GM12801 (cell line): ENCODE data around the gene PAPOLG.

Experiments
- CTCF ChIP-seq: IDR thresholded peaks from one replicate; pipeline ENCODE4 v1.5.1; 2011; ENCODE audit warnings: control low read depth; ENCODE audit not compliant: insufficient read length; ENCODE audit errors: extremely low read depth

The PAPOLG gene

GRCh38 chr2:60819936-60820335 is 63.9 kb downstream of the PAPOLG start:
- no peak for TF ChIP-seq CTCF

GRCh38 chr2:60820416-60821132 is 64.5 kb downstream of the PAPOLG start:
- no peak for TF ChIP-seq CTCF

DNA sequence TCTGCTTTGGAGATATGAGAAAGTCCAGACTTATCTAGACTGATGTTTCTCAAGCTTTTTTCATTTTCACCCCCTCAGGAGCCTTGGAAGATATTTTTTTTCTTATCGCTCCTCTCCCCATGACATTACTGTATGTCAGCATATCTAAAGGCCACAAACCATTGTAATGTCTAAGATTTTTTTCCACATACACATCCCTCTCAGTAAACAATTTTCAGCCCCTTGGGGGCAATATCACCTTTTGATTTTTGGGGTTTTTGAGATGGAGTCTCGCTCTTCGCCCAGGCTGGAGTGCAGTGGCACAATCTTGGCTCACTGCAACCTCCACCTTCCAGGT is 65.0 kb downstream of the PAPOLG start:
- TF ChIP-seq CTCF = no peak

DNA sequence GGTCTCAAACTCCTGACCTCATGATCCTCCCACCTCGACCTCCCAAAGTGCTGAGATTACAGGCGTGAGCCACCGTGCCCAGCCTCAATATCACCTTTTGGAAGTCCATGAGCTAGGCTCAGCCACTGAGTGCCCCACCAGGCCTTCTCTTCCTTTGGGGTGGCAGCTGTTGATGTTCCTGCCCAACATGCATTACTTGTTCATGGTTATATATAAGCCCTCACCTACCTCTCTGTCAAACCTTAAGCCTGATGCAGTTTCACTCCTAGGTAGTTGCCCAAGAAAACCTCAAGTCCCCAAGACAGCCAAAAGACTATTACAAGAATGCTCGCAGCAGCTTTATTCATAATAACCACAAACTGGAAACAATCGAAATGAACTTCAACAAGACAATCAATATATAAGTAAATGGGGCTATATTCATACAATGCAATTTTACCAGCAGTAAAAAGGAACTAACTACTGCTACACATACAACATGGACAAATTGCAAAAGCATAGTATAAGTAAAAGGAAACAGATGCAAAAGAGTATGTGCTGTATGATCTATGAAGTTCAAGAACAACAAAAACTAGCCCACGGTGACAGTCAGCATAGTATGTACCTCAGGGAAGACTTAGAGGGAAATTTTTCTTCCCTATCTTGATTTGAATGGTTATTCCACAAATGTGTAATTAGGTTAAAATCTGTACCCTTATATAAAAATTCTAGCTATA is 65.7 kb downstream of the PAPOLG start:
- TF ChIP-seq CTCF = no peak

GRCh38 chr2:60822987-60823386 is 66.9 kb downstream of the PAPOLG start:
- TF ChIP-seq CTCF = no peak

DNA sequence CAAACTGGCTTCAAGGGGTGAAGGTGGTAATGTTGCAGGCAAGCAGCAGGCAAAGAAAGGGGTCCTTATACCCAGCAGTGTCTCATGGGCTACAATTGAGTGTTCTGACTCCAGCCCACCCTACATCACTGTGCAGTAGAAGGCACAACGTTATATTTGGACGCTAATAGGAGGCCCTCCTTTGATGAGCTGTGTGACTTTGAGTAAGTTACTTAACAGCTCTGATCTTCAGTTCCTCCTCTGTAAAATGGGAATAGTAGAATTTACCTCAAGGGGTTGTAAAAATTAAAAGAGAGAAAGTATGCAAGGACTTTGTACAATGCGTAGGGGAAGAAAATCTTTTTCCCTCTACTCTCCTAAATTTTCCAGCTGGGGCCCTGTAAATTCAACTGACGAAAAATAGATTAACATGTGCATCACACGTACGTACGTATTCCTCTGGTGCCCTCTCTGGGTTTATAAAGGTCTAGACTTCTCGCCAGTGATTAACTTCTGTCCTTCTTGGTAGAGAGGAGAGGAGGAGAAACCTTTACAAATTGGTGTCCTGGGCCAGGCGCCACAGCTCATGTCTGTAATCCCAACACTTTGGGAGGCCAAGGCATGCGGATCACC is 67.7 kb downstream of the PAPOLG start:
- no peak for TF ChIP-seq CTCF

- TF ChIP-seq CTCF = no peak
These were observed 69.6 kb downstream of the PAPOLG start for GRCh38 chr2:60825666-60826065.
